ENCODE results near the gene DHFR. TPM values are rescaled to one million over a fixed set of nuclear protein-coding genes. Genes with fewer than 3 reads are reported as not detected.

DHFR gene
- total RNA-seq, 1 experiment from 2014 or later: 125 TPM

DNA sequence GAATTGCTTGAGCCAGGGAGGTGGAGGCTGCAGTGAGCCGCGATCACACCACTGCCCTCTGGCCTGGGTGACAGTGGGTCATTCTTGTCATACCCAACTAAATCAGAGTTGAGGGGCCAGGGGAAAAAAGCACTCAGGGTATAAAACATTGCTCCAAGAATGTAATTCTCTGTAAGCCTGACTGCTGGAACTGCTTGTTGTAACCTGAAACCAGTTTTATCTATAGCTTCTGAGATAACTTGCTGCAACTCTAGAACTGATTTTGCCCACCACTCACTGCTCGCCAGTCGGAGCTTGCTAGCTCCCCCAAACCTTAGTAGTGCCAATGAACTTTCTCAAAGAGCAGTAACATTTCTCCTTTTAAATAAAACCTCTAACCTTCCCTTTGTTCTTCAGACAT is 9.9 kb downstream of the DHFR start:
- no TSS peak for BruUV-seq (replicated peaks)
- Histone ChIP-seq H3K27ac (ENCODE audit: low read depth, low read length, poor library complexity, severe bottlenecking) (no peak overlapping the region), H3K4me3 (ENCODE audit: low read depth, low read length, poor library complexity, severe bottlenecking) (no peak overlapping the region), H3K36me3 (ENCODE audit: insufficient read depth, low read length, poor library complexity, severe bottlenecking) (peaks cover 73% of the 10 kb centered on the region), H3K27me3 (replicated peaks; ENCODE audit: insufficient read depth, low read depth, low read length, poor library complexity) (no peaks in the 10 kb centered on the region), H3K4me1 (ENCODE audit: insufficient read depth, low read length, poor library complexity, severe bottlenecking) (no peaks in the 10 kb centered on the region), H3K9me3 (ENCODE audit: low read depth, low read length, poor library complexity, severe bottlenecking) (no peaks in the 10 kb centered on the region)
- TF ChIP-seq EZH2 (IDR thresholded peaks at IDR 0.05; ENCODE audit: borderline replicate concordance, low read depth, low read length, poor library complexity, severe bottlenecking): no peak
- TF ChIP-seq, protein P1, sequence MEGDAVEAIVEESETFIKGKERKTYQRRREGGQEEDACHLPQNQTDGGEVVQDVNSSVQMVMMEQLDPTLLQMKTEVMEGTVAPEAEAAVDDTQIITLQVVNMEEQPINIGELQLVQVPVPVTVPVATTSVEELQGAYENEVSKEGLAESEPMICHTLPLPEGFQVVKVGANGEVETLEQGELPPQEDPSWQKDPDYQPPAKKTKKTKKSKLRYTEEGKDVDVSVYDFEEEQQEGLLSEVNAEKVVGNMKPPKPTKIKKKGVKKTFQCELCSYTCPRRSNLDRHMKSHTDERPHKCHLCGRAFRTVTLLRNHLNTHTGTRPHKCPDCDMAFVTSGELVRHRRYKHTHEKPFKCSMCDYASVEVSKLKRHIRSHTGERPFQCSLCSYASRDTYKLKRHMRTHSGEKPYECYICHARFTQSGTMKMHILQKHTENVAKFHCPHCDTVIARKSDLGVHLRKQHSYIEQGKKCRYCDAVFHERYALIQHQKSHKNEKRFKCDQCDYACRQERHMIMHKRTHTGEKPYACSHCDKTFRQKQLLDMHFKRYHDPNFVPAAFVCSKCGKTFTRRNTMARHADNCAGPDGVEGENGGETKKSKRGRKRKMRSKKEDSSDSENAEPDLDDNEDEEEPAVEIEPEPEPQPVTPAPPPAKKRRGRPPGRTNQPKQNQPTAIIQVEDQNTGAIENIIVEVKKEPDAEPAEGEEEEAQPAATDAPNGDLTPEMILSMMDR (conservative IDR thresholded peaks at IDR 0.05; ENCODE audit: low read depth, low read length): no peak
- ChIA-PET POLR2A (ENCODE audit: low non-redundant PET) (no interaction called here), CTCF (no interaction called here)
- intact Hi-C loops (cut with micrococcal nuclease; ENCODE audit: unreplicated experiment): no loop called here
- DNase-seq (ENCODE audit: low spot score): no peak

DNA sequence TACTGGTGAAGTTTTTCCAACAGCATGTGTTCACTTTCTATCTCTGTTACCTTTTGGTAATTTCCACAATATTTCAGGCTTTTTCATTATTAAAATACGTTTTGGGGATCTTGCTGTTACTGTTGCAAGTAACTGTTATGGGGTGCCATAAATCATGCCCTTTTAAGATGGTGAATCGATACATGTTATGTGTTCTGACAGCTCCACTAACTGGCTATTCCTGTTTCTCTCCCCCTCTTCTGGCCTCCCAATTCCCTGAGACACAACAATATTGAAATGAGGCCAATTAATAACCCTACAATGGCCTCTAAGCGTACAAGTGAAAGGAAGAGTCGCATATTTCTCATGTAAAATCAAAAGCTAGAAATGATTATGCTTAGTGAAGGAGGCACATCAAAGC is 13.4 kb downstream of the DHFR start:
- no peak overlapping the region for H3K4me3 ChIP-seq (ENCODE audit: low read depth, low read length, poor library complexity, severe bottlenecking)
- H3K36me3 ChIP-seq (ENCODE audit: insufficient read depth, low read length, poor library complexity, severe bottlenecking): peaks cover 70% of the 10 kb centered on the region
- TF ChIP-seq, protein P1 (conservative IDR thresholded peaks at IDR 0.05; ENCODE audit: low read depth, low read length): no peak
- TF ChIP-seq EZH2 (IDR thresholded peaks at IDR 0.05; ENCODE audit: borderline replicate concordance, low read depth, low read length, poor library complexity, severe bottlenecking): no peak
- ChIA-PET POLR2A (ENCODE audit: low non-redundant PET) (no interaction called here), CTCF (no interaction called here)
- no TSS peak for BruUV-seq (replicated peaks)
- H3K4me1 ChIP-seq (ENCODE audit: insufficient read depth, low read length, poor library complexity, severe bottlenecking): no peaks in the 10 kb centered on the region
- no peaks in the 10 kb centered on the region for H3K27me3 ChIP-seq (replicated peaks; ENCODE audit: insufficient read depth, low read depth, low read length, poor library complexity)
- no peaks in the 10 kb centered on the region for H3K9me3 ChIP-seq (ENCODE audit: low read depth, low read length, poor library complexity, severe bottlenecking)
- DNase-seq (ENCODE audit: low spot score): no peak
- intact Hi-C loops (cut with micrococcal nuclease; ENCODE audit: unreplicated experiment): no loop called here
- no peak overlapping the region for H3K27ac ChIP-seq (ENCODE audit: low read depth, low read length, poor library complexity, severe bottlenecking)

DNA sequence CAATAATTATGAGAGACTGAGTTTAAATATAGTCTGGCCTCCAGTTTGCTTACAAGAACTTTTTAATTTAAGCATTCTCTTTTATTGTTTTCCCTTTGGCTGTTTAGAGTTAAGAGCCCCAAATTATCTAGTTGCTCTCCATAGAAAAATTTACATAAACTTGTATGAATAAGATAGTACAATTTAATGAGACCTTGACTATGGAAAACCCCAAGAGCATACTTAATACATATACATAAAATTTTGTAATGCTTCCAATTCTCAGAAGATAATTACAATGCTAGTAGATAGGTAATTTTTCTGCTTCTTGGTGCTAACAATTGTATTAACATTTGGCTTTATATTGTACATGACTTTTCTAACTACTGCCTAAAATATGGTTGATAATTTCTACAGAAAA is 20.6 kb downstream of the DHFR start:
- intact Hi-C loops (cut with micrococcal nuclease; ENCODE audit: unreplicated experiment): no loop called here

More for the DNA sequence above, 20.6 kb downstream of the DHFR start:
- BruUV-seq (replicated peaks): no TSS peak
- H3K27ac ChIP-seq (ENCODE audit: low read depth, low read length, poor library complexity, severe bottlenecking): no peak overlapping the region
- no peak for TF ChIP-seq EZH2 (IDR thresholded peaks at IDR 0.05; ENCODE audit: borderline replicate concordance, low read depth, low read length, poor library complexity, severe bottlenecking)
- TF ChIP-seq, protein P1 (conservative IDR thresholded peaks at IDR 0.05; ENCODE audit: low read depth, low read length): no peak
- ChIA-PET POLR2A (ENCODE audit: low non-redundant PET) (no interaction called here), CTCF (no interaction called here)
- H3K9me3 ChIP-seq (ENCODE audit: low read depth, low read length, poor library complexity, severe bottlenecking): no peaks in the 10 kb centered on the region
- H3K4me1 ChIP-seq (ENCODE audit: insufficient read depth, low read length, poor library complexity, severe bottlenecking): no peaks in the 10 kb centered on the region
- H3K27me3 ChIP-seq (replicated peaks; ENCODE audit: insufficient read depth, low read depth, low read length, poor library complexity): no peaks in the 10 kb centered on the region
- peaks cover 40% of the 10 kb centered on the region for H3K36me3 ChIP-seq (ENCODE audit: insufficient read depth, low read length, poor library complexity, severe bottlenecking)
- no peak for DNase-seq (ENCODE audit: low spot score)
- H3K4me3 ChIP-seq (ENCODE audit: low read depth, low read length, poor library complexity, severe bottlenecking): no peak overlapping the region

Data from A673 (cell line).